GM12878 (cell line): ENCODE measurements around the gene ZNF668. TPM values are rescaled to one million over a fixed set of nuclear protein-coding genes. Genes with fewer than 3 reads are reported as not detected.

ENCODE experiments used
- ATAC-seq: fragments of 200-7000 bp; cut with Tn5 transposase; 3 replicates; pipeline ENCODE4 v1.9.1; 2020; ENCODE audit warnings: mild to moderate bottlenecking, moderate library complexity
- BruUV-seq: library from RNA; stranded (reverse); fragments of 400-500 nt; replicated peaks from 2 replicates; lab custom pipeline; 2021; lab: Mats Ljungman, UMichigan
- CTCF ChIA-PET: fragments of 300-600 bp; sonication (Branson Sonifier 250); formaldehyde crosslinking; extraction: SDS; loops from one replicate; lab custom pipeline; 2021; ENCODE audit warnings: inconsistent platforms; lab: Yijun Ruan, JAX
- POLR2A ChIA-PET: fragments of 350-600 bp; formaldehyde crosslinking; extraction: SDS; loops from one replicate; lab custom pipeline; 2021; ENCODE audit warnings: inconsistent platforms; lab: Charles Lee
- RAD21 ChIA-PET: fragments of 300-600 bp; sonication (Branson Sonifier 250); formaldehyde crosslinking; loops from one replicate; lab custom pipeline; 2023; ENCODE audit warnings: antibody characterized with exemption; ENCODE audit not compliant: unreplicated experiment; lab: Charles Lee
- SMC1A ChIA-PET: fragments of 300-600 bp; sonication (Branson Sonifier 250); formaldehyde crosslinking; loops from one replicate; lab custom pipeline; 2023; ENCODE audit not compliant: unreplicated experiment, uncharacterized antibody; lab: Charles Lee
- DNase-seq: peaks from one replicate; pipeline ENCODE4 v3.0.0-alpha.2; 2011; ENCODE audit warnings: low read depth, low spot score
- FAIRE-seq: peaks from 3 replicates; lab custom pipeline; 2011; peaks lifted over from hg19 to GRCh38; lab: Jason Lieb, UNC
- H2AFZ ChIP-seq: 2 replicates; pipeline ENCODE4 v1.6.0; 2011; ENCODE audit warnings: low read depth, low read length, control low read depth; ENCODE audit not compliant: control insufficient read depth
- H3K27ac ChIP-seq: 2 replicates; pipeline ENCODE4 v1.5.1; 2011; ENCODE audit warnings: control low read depth; ENCODE audit not compliant: control insufficient read depth, insufficient read depth
- H3K27me3 ChIP-seq, 2 experiments: replicated peaks in 1 of 2; 2 replicates each; pipeline versions ENCODE4 v1.6.0 to v1.6.1; 2011; ENCODE audit warnings: low read length in 1 of 2; ENCODE audit not compliant: control insufficient read depth in 2 of 2, insufficient read depth in 2 of 2
- H3K36me3 ChIP-seq, 2 experiments: 2 replicates each; pipeline ENCODE4 v1.5.1; 2011; ENCODE audit warnings: low read length in 1 of 2; ENCODE audit not compliant: control insufficient read depth in 2 of 2, insufficient read depth in 2 of 2
- H3K4me1 ChIP-seq: 2 replicates; pipeline ENCODE4 v1.6.1; 2011; ENCODE audit warnings: mild to moderate bottlenecking, low read length, moderate library complexity, mixed read lengths; ENCODE audit not compliant: control insufficient read depth, insufficient read depth
- H3K4me2 ChIP-seq: 2 replicates; pipeline ENCODE4 v1.6.0; 2011; ENCODE audit warnings: control low read depth; ENCODE audit not compliant: control insufficient read depth, insufficient read depth
- H3K4me3 ChIP-seq: fragments of 200-600 bp; sonication (generic); 2 replicates; pipeline ENCODE4 v1.5.1; 2016
- H3K79me2 ChIP-seq: 2 replicates; pipeline ENCODE4 v1.6.0; 2011; ENCODE audit warnings: low read length; ENCODE audit not compliant: control insufficient read depth, insufficient read depth
- H3K9ac ChIP-seq: 2 replicates; pipeline ENCODE4 v1.8.0; 2011; ENCODE audit warnings: low read length, control low read depth, mixed read lengths; ENCODE audit not compliant: control insufficient read depth, insufficient read depth
- H3K9me3 ChIP-seq: replicated peaks from 3 replicates; pipeline ENCODE4 v1.5.1; 2011; ENCODE audit warnings: mild to moderate bottlenecking, low read length; ENCODE audit not compliant: control insufficient read depth, insufficient read depth
- H4K20me1 ChIP-seq: 2 replicates; pipeline ENCODE4 v1.6.0; 2011; ENCODE audit not compliant: control insufficient read depth, insufficient read depth
- BCL3 ChIP-seq: IDR thresholded peaks from 2 replicates; pipeline ENCODE4 v1.6.1; 2011; ENCODE audit warnings: borderline replicate concordance, low read depth, mild to moderate bottlenecking, moderate library complexity, low read length; ENCODE audit not compliant: insufficient read depth, poor library complexity, severe bottlenecking
- CEBPB ChIP-seq, 2 experiments: fragments of 150-350 bp in 1 of 2; IDR thresholded peaks; 2 replicates each; pipeline ENCODE4 v1.6.1; 2012 to 2014; ENCODE audit warnings: low read depth in 2 of 2, low read length in 2 of 2, borderline replicate concordance in 1 of 2, inconsistent platforms in 1 of 2
- CHD2 ChIP-seq: IDR thresholded peaks from 2 replicates; pipeline ENCODE4 v1.6.1; 2011; ENCODE audit warnings: low read depth, low read length, improper control_type of control experiment, borderline replicate concordance
- HDAC2 ChIP-seq: fragments of 200-600 bp; sonication (generic); IDR thresholded peaks from 2 replicates; pipeline ENCODE4 v1.6.1; 2017
- IKZF1 ChIP-seq: fragments of 450-650 bp; conservative IDR thresholded peaks from 2 replicates; pipeline ENCODE4 v1.6.1; 2017; ENCODE audit warnings: antibody characterized with exemption, mild to moderate bottlenecking
- NFYA ChIP-seq: IDR thresholded peaks from 2 replicates; pipeline ENCODE4 v1.6.1; 2011; ENCODE audit warnings: low read depth, mild to moderate bottlenecking, low read length, improper control_type of control experiment, borderline replicate concordance
- PML ChIP-seq: IDR thresholded peaks from 2 replicates; pipeline ENCODE4 v1.6.1; 2012; ENCODE audit warnings: low read length, inconsistent platforms
- PRDM15 ChIP-seq: fragments of 450-650 bp; formaldehyde crosslinking; IDR thresholded peaks from 2 replicates; pipeline ENCODE4 v1.4.0; 2020; ENCODE audit warnings: mild to moderate bottlenecking, moderate library complexity
- RCOR1 ChIP-seq: conservative IDR thresholded peaks from 2 replicates; pipeline ENCODE4 v1.6.1; 2012; ENCODE audit warnings: low read depth, low read length, improper control_type of control experiment
- SIX5 ChIP-seq: IDR thresholded peaks from 2 replicates; pipeline ENCODE4 v1.6.1; 2011; ENCODE audit warnings: mild to moderate bottlenecking, low read depth, low read length, moderate library complexity; ENCODE audit not compliant: severe bottlenecking
- SREBF1 ChIP-seq: IDR thresholded peaks from 2 replicates; pipeline ENCODE4 v1.6.1; 2012; ENCODE audit warnings: mild to moderate bottlenecking, low read length
- SREBF2 ChIP-seq: IDR thresholded peaks from 2 replicates; pipeline ENCODE4 v1.6.1; 2012; ENCODE audit warnings: mild to moderate bottlenecking, low read length
- SRF ChIP-seq, 2 experiments: IDR thresholded peaks; 2 replicates each; pipeline ENCODE4 v1.6.1; 2011; ENCODE audit warnings: low read depth in 2 of 2, low read length in 2 of 2, mild to moderate bottlenecking in 1 of 2, moderate library complexity in 1 of 2
- TAF1 ChIP-seq: IDR thresholded peaks from 2 replicates; pipeline ENCODE4 v1.6.1; 2011; ENCODE audit warnings: mild to moderate bottlenecking, low read depth, low read length, borderline replicate concordance
- ZNF217 ChIP-seq: fragments of 450-650 bp; IDR thresholded peaks from 2 replicates; pipeline ENCODE4 v1.6.1; 2017; ENCODE audit warnings: antibody characterized with exemption, mild to moderate bottlenecking
- ZNF24 ChIP-seq: fragments of 450-650 bp; IDR thresholded peaks from 2 replicates; pipeline ENCODE4 v1.6.1; 2017; ENCODE audit warnings: antibody characterized with exemption, mild to moderate bottlenecking
- ZSCAN29 ChIP-seq: fragments of 450-650 bp; IDR thresholded peaks from 2 replicates; pipeline ENCODE4 v1.6.1; 2017; ENCODE audit warnings: mild to moderate bottlenecking, moderate library complexity
- WGBS: methylation state at CpG from one replicate; pipeline ENCODE4 v1.1.6; 2016; ENCODE audit warnings: low lambda C conversion rate; ENCODE audit not compliant: insufficient replicate concordance, insufficient coverage; ENCODE audit errors: missing lambda C conversion rate; 5-methylcytosine and 5-hydroxymethylcytosine counted together
- in situ Hi-C: fragments of 300-500 bp; cut with MboI; formaldehyde crosslinking; loops from 9 replicates; pipeline ENCODE4 v1.14.3; 2018; ENCODE audit warnings: mixed read lengths
- intact Hi-C: fragments of 100-400 bp; cut with micrococcal nuclease; formaldehyde crosslinking; loops from one replicate; pipeline ENCODE4 v1.14.2; 2022; ENCODE audit not compliant: unreplicated experiment
- polyA plus RNA-seq, 11 experiments: library from polyadenylated mRNA; depleted of rRNA in 4 of 11; unstranded in 6 of 11; stranded (reverse) in 5 of 11; fragments of >200 nt; fragmentation: Nextera tagmentation in 4 of 11; fragmentation: Illumina TruSeq in 1 of 11; extraction: Ambion mirVana in 4 of 11; extraction: Trizol in 1 of 11; gene quantifications; 1 replicate in 1 of 11; 2 replicates in 10 of 11; pipeline versions ENCODE4 v1.2.1 to v1.2.3, GENCODE V29; 2011 to 2016; ENCODE audit warnings: inconsistent platforms in 2 of 11, missing spikeins in 2 of 11, low read depth in 1 of 11
- total RNA-seq, 4 experiments: library from RNA; depleted of rRNA in 3 of 4; stranded (reverse); fragments of >200 nt in 3 of 4; fragmentation: Illumina TruSeq in 1 of 4; extraction: Trizol in 1 of 4; gene quantifications; 2 replicates each; pipeline versions ENCODE4 v1.2.1 to v1.2.3, GENCODE V29; 2013 to 2021

ZNF668 gene
- total and polyA plus RNA-seq, 10 of the 15 experiments (the other 5 are each of a cell fraction or from before 2014, with no cell fraction given), result 0.05 to 20.7 (median 10.0) TPM; not detected in 1

GRCh38 chr16:31032736-31033708, 41.0 kb downstream of the ZNF668 start, which contains the start of gene STX4:
TSS of gene STX4 (plus strand) at chr16:31033558. CDS start at chr16:31033806, 248 bp downstream.
- H3K4me2 ChIP-seq, result peak within 1 kb of the TSS; percentile 85
- H3K9me3 ChIP-seq, result no peaks in the 10 kb centered on the region
- H3K27ac ChIP-seq, result peak within 1 kb of the TSS; percentile 73
- peak; percentile 87 for ATAC-seq
- peak within 1 kb of the TSS; percentile 72 for H3K9ac ChIP-seq
- CTCF ChIA-PET, result interaction anchor here (0.7 to 1.7 kb wide), 3 partner anchors 38 to 109 kb away, joined by 4 to 5 read pairs (median 4); partner anchors contain the start of gene HSD3B7
- peak within 1 kb of the TSS; percentile 86 for H3K4me3 ChIP-seq
- peaks cover 0 to 5% of the 10 kb centered on the region in 2 experiments; a peak in 1 of 4 replicates for H3K36me3 ChIP-seq
- WGBS, result 1% methylated on average over 74 of the region's 75 CpGs
- peak; percentile 93 for FAIRE-seq
- H2AFZ ChIP-seq, result peak within 1 kb of the TSS; percentile 93
- BruUV-seq, result TSS peak; percentile 88
- POLR2A ChIA-PET, result interaction anchor here (0.6 to 2.2 kb wide), 6 partner anchors 36 to 636 kb away, joined by 3 to 10 read pairs (median 4); partner anchors contain the start of genes VKORC1, ZNF646 and ZNF668
- intact Hi-C loops (loop anchor here (1.0 kb wide), 2 partner anchors 41 to 61 kb away; partner anchors contain the start of genes VKORC1, ZNF646 and ZNF668), in situ Hi-C loops (no loop called here)
- RAD21 ChIA-PET, result interaction anchor here (0.7 to 2.6 kb wide), 3 partner anchors 39 to 109 kb away, joined by 4 to 12 read pairs (median 5); partner anchors contain the start of genes ZNF646 and ZNF668
- no peaks in the 10 kb centered on the region; the same call in 1 of the 2 replicates for H3K4me1 ChIP-seq
- no peaks in the 10 kb centered on the region for H4K20me1 ChIP-seq
- H3K27me3 ChIP-seq, result no peaks in the 10 kb centered on the region
- H3K79me2 ChIP-seq, result peaks cover 7% of the 10 kb centered on the region
- DNase-seq, result peak; percentile 97
- SMC1A ChIA-PET, result no interaction called here
- no peak for TF ChIP-seq HDAC2
- peak; percentile 77 for TF ChIP-seq SREBF2
- TF ChIP-seq CEBPB (IDR thresholded peaks at IDR 0.05; ENCODE audit: borderline replicate concordance in 1 of 2, low read depth in 2 of 2, low read length in 2 of 2), result no peak
- TF ChIP-seq SRF (IDR thresholded peaks at IDR 0.05; ENCODE audit: low read depth in 2 of 2, low read length in 2 of 2), result peak; percentile 97 to 99
- no peak for TF ChIP-seq TAF1
- no peak for TF ChIP-seq BCL3
- peak; percentile 58 for TF ChIP-seq CHD2
- peak; percentile 60; the same call in 1 of the 2 replicates for TF ChIP-seq ZNF217
- no peak for TF ChIP-seq RCOR1
- no peak; the same call in 1 of the 2 replicates for TF ChIP-seq PRDM15 (CRISPR knock-in tag)
- TF ChIP-seq SREBF1, result peak; percentile 84; the same call in 1 of the 2 replicates
- no peak for TF ChIP-seq ZSCAN29
- TF ChIP-seq SIX5, result peak; percentile 78
- no peak for TF ChIP-seq ZNF24
- TF ChIP-seq PML, result 0 out of 2 replicates have a peak, but pooled peaks have one; percentile 36
- peak; percentile 86 for TF ChIP-seq IKZF1
- TF ChIP-seq NFYA, result no peak
